Measurements from ENCODE around the gene ZNF778.
A peak's percentile ranks its signal among the peaks of the same experiment; 100 is the strongest.
"Not testable (repeated sequence)": the region's sequence is repeated elsewhere in the genome, so short reads cannot be mapped to it uniquely, and the experiment has no call there.

Gene ZNF778

DNA sequence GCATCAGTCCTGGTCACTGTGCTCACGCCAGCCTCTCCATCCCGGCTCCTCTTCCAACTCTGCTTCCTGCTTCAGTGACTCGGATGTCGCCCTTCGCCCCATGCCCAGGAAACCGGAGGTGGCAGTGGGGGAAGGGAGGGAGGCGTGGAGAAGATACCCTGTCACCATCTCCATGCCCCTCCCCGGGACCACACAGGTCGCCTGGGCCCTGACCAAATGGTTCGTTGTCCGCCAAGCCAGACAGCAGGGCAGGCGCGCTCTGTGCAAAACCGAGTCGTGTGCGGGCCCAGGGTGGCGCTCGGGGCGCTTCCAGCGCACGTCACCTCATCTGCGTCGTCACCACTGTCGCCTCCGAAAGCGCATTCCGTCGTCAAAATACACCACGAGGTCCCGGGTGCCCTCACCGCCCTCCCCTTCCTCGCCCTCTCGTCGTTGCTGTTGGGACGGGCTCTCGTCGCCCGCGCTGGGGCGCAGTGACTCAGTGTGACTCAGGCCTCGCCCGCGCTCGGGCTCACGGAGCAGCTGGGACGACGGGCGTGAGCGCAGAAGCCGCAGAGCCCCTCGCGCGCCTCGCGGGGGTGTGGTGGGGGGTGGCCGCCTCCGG is 39.2 kb downstream of the ZNF778 start:
- DNase-seq (ENCODE audit: insufficient read length, low spot score) (no peak), FAIRE-seq (no peak)
- no peak for TF ChIP-seq POLR2A (IDR thresholded peaks at IDR 0.05; ENCODE audit: low read depth, low read length)

DNA sequence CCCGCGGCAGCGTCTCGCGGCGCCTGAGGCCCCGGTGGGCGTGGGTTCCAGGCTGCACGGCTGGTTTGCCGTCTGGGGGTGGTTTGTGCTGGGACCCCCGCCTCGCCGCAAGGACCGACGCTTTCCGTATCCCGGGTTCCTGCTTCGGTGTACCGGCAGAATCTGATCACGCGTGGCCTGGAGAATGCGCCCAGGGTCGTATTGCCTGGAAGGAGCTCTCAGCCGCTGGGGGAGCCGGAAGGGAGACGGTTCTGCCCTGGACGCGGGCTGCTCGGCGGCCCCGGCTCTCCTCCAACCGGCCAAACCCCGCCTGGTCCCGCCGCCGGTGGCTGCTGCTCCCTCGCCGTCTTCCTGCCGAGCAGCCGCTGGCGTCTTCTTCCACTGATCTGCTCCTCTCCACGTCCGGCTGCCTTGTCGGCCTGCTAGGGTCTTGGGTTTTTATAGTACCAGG is 39.8 kb downstream of the ZNF778 start:
- TF ChIP-seq POLR2A (IDR thresholded peaks at IDR 0.05; ENCODE audit: low read depth, low read length): no peak
- DNase-seq (ENCODE audit: insufficient read length, low spot score): no peak

DNA sequence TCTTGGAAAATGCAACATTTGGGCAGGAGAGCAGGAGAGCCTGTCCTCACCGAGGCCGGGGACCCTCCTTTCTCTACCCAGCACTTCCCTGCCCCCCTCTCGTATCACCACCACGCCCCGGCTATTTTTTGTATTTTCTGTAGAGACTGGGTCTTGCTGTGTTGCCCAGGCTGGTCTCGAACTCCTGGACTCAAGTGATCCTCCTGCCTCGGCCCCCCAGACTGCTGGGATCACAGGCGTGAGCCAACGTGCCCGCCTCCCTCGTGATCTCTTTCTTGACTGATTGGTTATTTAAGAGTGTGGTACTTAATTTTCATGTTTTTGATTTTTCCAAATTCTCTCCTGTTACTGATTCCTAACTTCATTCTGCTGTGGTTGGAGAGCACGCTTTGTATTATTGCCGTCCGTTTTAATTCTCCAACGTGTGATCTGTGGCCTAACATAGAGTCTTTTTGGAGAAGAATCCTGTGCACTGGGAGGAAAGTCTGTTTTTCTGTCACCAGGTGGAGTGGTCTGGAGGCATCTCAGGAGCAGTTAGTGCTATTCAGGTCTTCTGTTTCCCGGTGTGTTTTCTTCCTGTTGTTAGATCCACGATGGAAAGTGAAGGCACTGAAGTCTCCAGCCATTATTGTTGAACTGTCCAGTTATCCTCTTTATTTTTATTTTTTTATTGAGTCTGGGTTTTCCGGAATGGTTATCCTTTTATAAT is 40.4 kb downstream of the ZNF778 start:
- DNase-seq (ENCODE audit: insufficient read length, low spot score) (no peak), FAIRE-seq (no peak)
- no peak for TF ChIP-seq POLR2A (IDR thresholded peaks at IDR 0.05; ENCODE audit: low read depth, low read length)

More for the DNA sequence above, 39.8 kb downstream of the ZNF778 start:
- no peak for FAIRE-seq

DNA sequence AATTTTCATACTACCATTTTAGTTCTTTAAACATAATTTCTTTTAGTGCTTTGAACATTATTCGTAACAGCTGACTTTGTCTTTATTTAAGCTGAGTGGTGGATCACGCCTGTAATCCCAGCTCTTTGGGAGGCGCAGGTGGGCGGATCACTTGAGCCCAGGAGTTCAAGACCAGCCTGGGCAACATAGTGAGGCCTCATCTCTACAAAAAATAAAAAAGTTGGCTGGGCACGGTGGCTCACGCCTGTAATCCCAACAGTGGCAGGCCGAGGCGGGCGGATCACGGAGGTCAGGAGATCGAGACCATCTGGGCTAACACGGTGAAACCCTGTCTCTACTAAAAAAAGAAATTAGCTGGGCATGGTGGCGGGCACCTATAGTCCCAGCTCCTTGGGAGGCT is 42.4 kb downstream of the ZNF778 start:
- not testable (repeated sequence) for DNase-seq (ENCODE audit: insufficient read length, low spot score); FAIRE-seq

DNA sequence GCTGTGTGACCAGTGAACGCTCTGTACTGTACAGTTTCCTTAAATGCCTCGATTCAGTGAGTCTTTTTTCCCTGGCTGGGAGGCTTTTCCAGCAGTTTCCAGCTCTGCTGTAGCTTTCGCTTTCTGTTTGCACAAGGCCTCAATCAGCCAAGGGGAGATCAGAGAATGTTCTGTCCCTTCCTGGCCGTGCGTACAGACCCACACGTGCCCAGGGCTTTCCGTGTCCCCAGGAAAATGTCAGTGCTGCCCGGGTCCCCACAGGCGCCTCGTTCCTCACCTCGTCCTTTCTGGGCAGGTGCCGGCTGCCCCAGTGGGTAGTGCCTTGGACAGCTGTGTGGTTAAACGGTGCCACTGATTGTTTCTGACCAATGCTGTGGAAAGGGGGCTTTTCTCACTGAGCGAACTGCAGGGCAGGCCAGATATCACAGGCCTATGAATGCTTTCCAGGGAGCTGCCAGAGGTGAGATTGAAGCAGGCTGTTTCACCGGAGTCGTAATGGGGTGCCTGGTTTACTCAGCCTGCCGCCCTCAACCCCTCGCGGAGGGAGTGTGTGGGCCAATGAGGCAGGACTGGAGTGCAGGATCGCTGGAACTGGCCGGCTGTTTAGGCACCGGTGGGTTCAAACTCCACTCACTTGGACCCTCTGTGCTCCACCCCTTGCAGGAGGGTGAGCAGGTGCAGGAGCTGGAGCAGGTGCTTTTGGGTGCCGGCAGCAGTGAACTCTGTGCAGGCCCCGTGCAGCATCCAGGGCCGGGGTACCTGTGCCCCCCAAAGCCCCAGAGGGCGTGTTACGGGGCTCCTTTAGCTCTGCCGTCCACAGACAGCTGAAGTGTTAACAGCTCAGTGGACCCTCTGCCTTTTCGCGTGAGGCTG is 44.4 kb downstream of the ZNF778 start:
- DNase-seq (ENCODE audit: insufficient read length, low spot score) (no peak), FAIRE-seq (no peak)
- no peak for TF ChIP-seq POLR2A (IDR thresholded peaks at IDR 0.05; ENCODE audit: low read depth, low read length)

DNA sequence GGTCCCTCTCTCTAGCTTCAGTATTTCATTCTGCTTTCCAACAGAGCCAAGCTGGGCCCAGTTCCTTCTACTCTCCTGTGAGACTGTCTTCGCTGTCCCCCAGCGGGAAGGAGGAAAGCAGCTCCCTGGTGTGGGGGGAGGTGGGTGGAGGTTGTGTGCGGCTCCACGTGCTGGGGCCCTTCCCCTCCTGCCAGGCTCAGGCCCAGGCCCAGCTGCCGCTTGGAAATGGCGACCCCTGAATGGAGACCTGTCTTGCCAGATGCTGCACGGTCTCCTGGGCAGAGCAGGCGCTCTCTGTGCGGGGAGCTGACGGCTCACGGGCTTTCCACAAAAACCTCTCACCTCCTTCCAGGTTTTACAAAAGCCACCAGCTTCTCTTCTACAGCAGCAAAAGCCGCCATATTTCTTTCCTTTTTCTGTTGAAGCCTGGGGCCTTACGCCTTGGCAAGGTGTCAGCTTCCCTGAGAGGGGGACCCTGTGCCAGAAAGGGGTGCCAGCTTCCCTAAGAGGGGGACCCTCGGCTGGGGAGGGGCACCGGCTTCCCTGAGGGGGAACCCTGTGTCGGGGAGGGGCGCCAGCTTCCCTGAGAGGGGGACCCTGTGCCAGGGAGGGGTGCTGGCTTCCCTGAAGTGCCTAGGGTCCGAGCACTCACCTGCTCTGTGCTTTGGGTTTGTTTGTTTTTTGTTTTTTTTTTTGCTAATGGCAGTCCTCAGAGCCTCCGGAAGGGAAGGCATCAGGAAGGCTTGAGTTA is 47.5 kb downstream of the ZNF778 start:
- no peak for FAIRE-seq
- no peak for TF ChIP-seq POLR2A (IDR thresholded peaks at IDR 0.05; ENCODE audit: low read depth, low read length)

DNA sequence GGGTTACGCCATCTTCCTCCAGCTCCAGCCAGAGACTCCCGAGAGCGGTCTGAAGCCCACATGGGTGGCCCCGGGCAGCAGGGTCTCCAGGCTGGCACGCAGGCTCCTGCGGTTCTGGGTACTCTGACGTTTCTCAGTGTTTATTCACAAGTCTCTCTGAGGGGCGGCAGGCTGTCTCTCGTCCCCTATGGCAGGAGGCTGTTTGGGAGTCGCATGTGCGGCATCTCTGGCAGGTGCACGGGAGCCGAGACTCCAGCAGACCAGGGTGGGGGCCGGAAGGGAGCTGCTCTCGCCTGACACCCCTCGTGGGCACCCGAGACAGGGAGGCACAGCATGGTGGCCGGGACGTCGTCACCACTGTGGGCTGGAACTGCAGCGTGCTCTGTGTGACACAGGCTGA is 48.1 kb downstream of the ZNF778 start:
- DNase-seq (ENCODE audit: insufficient read length, low spot score): no peak
- no peak for FAIRE-seq
- TF ChIP-seq POLR2A (IDR thresholded peaks at IDR 0.05; ENCODE audit: low read depth, low read length): no peak

More for the DNA sequence above, 47.5 kb downstream of the ZNF778 start:
- no peak for DNase-seq (ENCODE audit: insufficient read length, low spot score)

DNA sequence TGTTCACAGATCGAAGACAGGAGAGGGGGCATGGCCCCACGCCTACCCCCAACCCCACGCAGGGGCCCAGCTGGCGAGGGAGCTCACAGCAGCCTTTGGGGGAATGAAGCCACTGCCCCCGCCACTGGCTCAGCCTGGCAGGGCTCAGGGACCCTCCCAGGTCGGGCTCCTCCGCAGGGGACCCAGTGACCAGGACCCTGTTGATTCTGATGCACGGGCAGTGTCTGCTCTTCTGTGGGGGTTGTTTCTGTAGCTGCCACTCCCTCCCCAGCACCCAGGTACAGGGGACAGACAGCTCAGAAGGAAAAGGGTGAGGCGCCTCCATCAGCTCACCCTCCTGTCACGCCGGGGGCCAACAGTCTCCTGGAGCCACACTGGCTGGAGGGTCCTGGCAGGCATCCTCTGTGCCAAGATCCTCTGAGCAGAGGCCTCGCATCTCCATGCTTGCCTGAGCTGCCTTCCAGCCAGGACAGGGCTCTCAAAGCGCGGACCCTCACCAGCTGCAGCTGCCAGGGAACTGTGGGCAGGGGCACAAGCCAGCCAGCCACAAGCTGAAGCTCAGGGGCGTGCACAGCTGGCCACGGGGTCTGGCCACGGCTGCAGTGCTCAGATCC is 49.1 kb downstream of the ZNF778 start:
- no peak for TF ChIP-seq POLR2A (IDR thresholded peaks at IDR 0.05; ENCODE audit: low read depth, low read length)
- DNase-seq (ENCODE audit: insufficient read length, low spot score): no peak
- no peak for FAIRE-seq

DNA sequence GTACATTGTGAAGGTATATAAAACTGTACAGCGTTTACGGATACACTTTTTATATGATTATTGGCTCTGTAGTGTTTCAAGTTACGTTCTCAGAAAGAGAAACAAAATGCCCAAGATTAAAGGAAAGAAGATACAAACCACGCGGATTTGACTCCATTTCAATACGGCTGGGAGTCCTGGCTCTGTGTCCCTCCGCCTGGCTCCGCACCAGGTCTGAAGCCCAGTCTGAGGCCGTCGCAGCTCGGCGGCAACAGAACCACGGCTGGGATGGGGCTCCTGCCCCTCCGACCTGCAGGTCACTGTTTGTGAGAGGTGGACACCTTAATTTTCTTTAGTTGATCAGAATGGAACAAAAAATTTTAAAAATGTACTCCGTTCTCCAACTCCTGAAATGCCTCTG is 50.2 kb downstream of the ZNF778 start:
- not testable (repeated sequence) for FAIRE-seq; DNase-seq (ENCODE audit: insufficient read length, low spot score)

DNA sequence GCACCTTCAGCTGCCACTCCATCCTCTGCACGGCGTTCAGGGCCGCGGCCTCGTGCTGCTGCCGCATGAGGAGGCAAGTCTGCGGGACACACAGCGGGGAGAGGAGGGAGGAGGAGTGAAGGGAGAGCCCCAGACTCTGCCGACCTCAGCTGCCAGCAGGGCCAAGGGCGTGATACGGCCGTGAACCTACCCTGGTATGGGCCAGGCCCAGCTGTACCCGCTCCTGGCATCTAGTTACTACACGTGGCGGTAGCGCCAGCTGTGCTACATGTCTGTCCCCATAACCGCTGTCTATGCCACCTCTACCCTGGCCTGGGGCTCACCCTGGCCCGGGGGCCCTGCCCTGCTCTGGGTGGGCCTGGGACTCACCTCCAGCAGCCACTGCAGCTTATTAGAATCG is 51.1 kb downstream of the ZNF778 start:
- no peak for FAIRE-seq
- no peak for DNase-seq (ENCODE audit: insufficient read length, low spot score)
- TF ChIP-seq POLR2A (IDR thresholded peaks at IDR 0.05; ENCODE audit: low read depth, low read length): no peak

DNA sequence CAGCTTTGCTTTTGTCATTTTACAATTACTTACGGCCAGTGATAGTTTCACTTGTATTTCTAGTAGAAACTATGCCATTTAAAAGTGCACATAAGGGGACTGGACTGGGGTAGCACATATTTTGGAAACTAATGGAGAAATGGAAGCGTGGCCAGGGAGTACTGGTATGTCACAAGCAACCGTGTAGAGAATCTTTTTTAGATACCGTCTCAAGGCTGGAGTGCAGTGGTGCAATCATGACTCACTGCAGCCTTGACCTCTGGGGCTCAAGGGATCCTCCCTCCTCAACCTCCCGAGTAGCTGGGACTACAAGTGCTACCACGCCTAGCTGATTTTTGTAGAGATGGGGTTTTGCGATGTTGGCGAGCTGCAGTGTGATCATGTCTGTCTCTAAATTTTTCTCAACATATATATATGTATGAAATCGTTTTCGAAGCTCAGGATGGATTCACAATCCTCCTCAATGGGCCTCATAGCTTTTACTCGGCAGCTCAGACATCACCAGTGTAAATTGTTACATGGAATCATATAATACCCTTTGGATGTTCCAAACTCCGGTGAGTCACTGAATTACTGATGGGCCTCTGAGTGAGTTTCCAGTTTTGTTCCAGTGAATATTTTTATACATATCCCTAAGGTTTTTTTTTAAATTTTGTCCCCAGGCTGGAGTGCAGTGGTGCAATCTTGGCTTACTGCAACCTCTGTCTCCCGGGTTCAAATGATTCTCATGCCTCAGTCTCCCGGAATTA is 51.7 kb downstream of the ZNF778 start:
- FAIRE-seq (no peak), DNase-seq (ENCODE audit: insufficient read length, low spot score) (peak; percentile 72)
- TF ChIP-seq POLR2A (IDR thresholded peaks at IDR 0.05; ENCODE audit: low read depth, low read length): no peak

DNA sequence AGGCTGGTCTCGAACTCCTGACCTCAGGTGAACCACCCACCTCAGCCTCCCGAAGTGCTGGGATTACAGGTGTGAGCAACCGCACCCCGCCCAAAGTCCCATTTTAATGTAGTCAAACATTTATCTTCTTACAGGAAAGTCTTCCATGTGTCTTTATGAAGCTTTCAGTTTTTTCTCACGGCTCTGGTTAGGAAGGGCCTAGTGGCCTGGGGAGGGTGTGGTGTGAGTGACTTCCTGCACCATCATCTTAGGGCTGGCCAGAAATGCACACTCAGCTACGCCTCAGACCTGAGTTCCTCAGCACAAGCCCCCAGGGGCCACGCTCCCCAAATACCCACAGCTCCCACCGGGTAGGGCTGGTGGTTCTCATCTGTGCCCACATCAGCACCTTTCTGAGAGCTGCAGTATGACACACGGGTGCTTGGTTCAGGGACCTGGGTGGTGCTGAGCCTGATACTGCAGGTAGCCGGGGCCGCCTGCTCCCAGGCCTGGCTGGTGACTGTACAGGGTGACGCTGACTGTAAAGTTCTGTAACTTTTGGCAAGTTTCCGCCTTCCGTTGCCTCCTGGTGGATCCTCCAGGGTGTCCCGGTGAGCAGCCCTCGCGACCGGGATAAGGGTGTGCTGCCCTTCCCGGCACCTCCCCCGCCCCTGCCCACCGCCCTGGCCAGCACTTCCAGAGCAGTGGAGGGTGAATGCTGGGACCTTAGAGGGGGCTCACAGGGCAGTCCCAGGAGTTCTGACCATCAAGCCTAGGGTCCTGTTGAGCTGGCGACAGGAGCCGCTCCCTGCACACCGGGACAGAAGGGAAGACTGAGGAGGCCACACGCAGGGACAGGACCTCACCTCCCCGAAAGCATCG is 52.5 kb downstream of the ZNF778 start:
- TF ChIP-seq POLR2A (IDR thresholded peaks at IDR 0.05; ENCODE audit: low read depth, low read length): no peak
- FAIRE-seq (no peak), DNase-seq (ENCODE audit: insufficient read length, low spot score) (no peak)

All from H54 (cell line).